Thymus (tissue), 11 donors: ENCODE measurements around the gene IGSF5. TPM values are rescaled to one million over a fixed set of nuclear protein-coding genes. Genes with fewer than 3 reads are reported as not detected.
A peak's percentile ranks its signal among the peaks of the same experiment; 100 is the strongest.

ENCODE experiments used
- DNase-seq, 9 donors: peaks; one replicate each; pipeline ENCODE4 v3.0.0-alpha.2; 2013; ENCODE audit warnings: low spot score in 9 of 9, low read depth in 6 of 9, missing footprints in 1 of 9
- H3K27ac ChIP-seq, 2 donors: one replicate each; pipeline ENCODE4 v1.5.1; 2013; ENCODE audit warnings: control low read depth in 1 of 2, low read depth in 1 of 2, low read length in 1 of 2, mild to moderate bottlenecking in 1 of 2, moderate library complexity in 1 of 2
- H3K27me3 ChIP-seq, 2 donors: one replicate each; pipeline ENCODE4 v1.5.1; 2013; ENCODE audit warnings: low read length in 1 of 2; ENCODE audit not compliant: control insufficient read depth in 2 of 2, insufficient read depth in 1 of 2
- H3K36me3 ChIP-seq, 2 donors: one replicate each; pipeline ENCODE4 v1.5.1; 2013; ENCODE audit warnings: low read length in 1 of 2, mild to moderate bottlenecking in 1 of 2, moderate library complexity in 1 of 2; ENCODE audit not compliant: control insufficient read depth in 2 of 2, insufficient read depth in 2 of 2
- H3K4me1 ChIP-seq, 2 donors: one replicate each; pipeline ENCODE4 v1.5.1; 2013; ENCODE audit warnings: low read length in 2 of 2; ENCODE audit not compliant: control insufficient read depth in 2 of 2, insufficient read depth in 2 of 2
- H3K4me3 ChIP-seq, 2 donors: one replicate each; pipeline ENCODE4 v1.5.1; 2013; ENCODE audit warnings: low read length in 2 of 2, control low read depth in 1 of 2, mild to moderate bottlenecking in 1 of 2
- H3K9me3 ChIP-seq, 2 donors: one replicate each; pipeline ENCODE4 v1.5.1; 2013; ENCODE audit warnings: low read length in 1 of 2, mild to moderate bottlenecking in 1 of 2; ENCODE audit not compliant: control insufficient read depth in 2 of 2, insufficient read depth in 1 of 2
- WGBS: extraction: QIAGEN DNeasy Blood & Tissue Kit; methylation state at CpG from one replicate; pipeline ENCODE4 v1.1.7; 2013; 5-methylcytosine and 5-hydroxymethylcytosine counted together
- polyA plus RNA-seq: library from polyadenylated mRNA; stranded (reverse); fragments of 200-250 nt; gene quantifications from one replicate; pipeline ENCODE4 v1.2.3, GENCODE V29; 2013
- total RNA-seq: library from RNA; stranded (reverse); fragments of 120-200 nt; gene quantifications from one replicate; pipeline ENCODE4 v1.2.4, GENCODE V29; 2013
- donor health status: healthy.

IGSF5 gene
- total and polyA plus RNA-seq, 2 donors = 0.50 to 0.66 TPM

- H3K4me3 ChIP-seq = no peak overlapping the region
- no peaks in the 10 kb centered on the region for H3K36me3 ChIP-seq
- H3K27me3 ChIP-seq = no peaks in the 10 kb centered on the region
- no peak overlapping the region for H3K27ac ChIP-seq
- no peaks in the 10 kb centered on the region for H3K4me1 ChIP-seq
- H3K9me3 ChIP-seq = no peaks in the 10 kb centered on the region
- DNase-seq = no peak
- WGBS = 97% methylated on average over 7 of the region's 7 CpGs
Measured at GRCh38 chr21:39713905-39714304, 31.1 kb upstream of the IGSF5 start.

- no peak for DNase-seq
- 96% methylated on average over 1 of the region's 1 CpG for WGBS
- H3K36me3 ChIP-seq = no peaks in the 10 kb centered on the region
- no peaks in the 10 kb centered on the region for H3K9me3 ChIP-seq
- H3K27me3 ChIP-seq = no peaks in the 10 kb centered on the region
- H3K4me1 ChIP-seq = no peaks in the 10 kb centered on the region
- no peak overlapping the region for H3K4me3 ChIP-seq
- no peak overlapping the region for H3K27ac ChIP-seq
Measured at GRCh38 chr21:39714331-39714730, 30.7 kb upstream of the IGSF5 start.

GRCh38 chr21:39715804-39716397 is 29.1 kb upstream of the IGSF5 start:
- Histone ChIP-seq H3K27ac (no peak overlapping the region), H3K4me1 (no peaks in the 10 kb centered on the region), H3K27me3 (no peaks in the 10 kb centered on the region), H3K36me3 (no peaks in the 10 kb centered on the region), H3K9me3 (no peaks in the 10 kb centered on the region), H3K4me3 (no peak overlapping the region)
- DNase-seq = peak in 7 of 9 donors; percentile 4 to 40 (median 13)
- WGBS = 40% methylated on average over 10 of the region's 10 CpGs

- Histone ChIP-seq H3K4me3 (no peak overlapping the region), H3K36me3 (no peaks in the 10 kb centered on the region), H3K27me3 (no peaks in the 10 kb centered on the region), H3K4me1 (no peaks in the 10 kb centered on the region), H3K9me3 (no peaks in the 10 kb centered on the region), H3K27ac (no peak overlapping the region)
- 88% methylated on average over 5 of the region's 5 CpGs for WGBS
- no peak for DNase-seq
Measured at GRCh38 chr21:39720126-39720778, 24.7 kb upstream of the IGSF5 start.

- H3K27me3 ChIP-seq = no peaks in the 10 kb centered on the region
- no peak overlapping the region for H3K27ac ChIP-seq
- no peak for DNase-seq
- no peaks in the 10 kb centered on the region for H3K9me3 ChIP-seq
- WGBS = 94% methylated on average over 1 of the region's 1 CpG
- H3K4me3 ChIP-seq = no peak overlapping the region
- H3K36me3 ChIP-seq = no peaks in the 10 kb centered on the region
- H3K4me1 ChIP-seq = no peaks in the 10 kb centered on the region
Measured at GRCh38 chr21:39721885-39722284, 23.1 kb upstream of the IGSF5 start.

GRCh38 chr21:39724944-39725343 is 20.0 kb upstream of the IGSF5 start:
- 89% methylated on average over 5 of the region's 5 CpGs for WGBS
- H3K27me3 ChIP-seq = no peaks in the 10 kb centered on the region
- no peak overlapping the region for H3K27ac ChIP-seq
- no peaks in the 10 kb centered on the region for H3K4me1 ChIP-seq
- DNase-seq = no peak
- no peak overlapping the region for H3K4me3 ChIP-seq
- H3K9me3 ChIP-seq = no peaks in the 10 kb centered on the region
- H3K36me3 ChIP-seq = no peaks in the 10 kb centered on the region

- Histone ChIP-seq H3K9me3 (no peaks in the 10 kb centered on the region), H3K4me3 (no peak overlapping the region), H3K36me3 (no peaks in the 10 kb centered on the region), H3K4me1 (no peaks in the 10 kb centered on the region), H3K27ac (no peak overlapping the region), H3K27me3 (no peaks in the 10 kb centered on the region)
- 97% methylated on average over 7 of the region's 7 CpGs for WGBS
- DNase-seq = no peak
Measured at GRCh38 chr21:39726133-39726532, 18.9 kb upstream of the IGSF5 start.

GRCh38 chr21:39727401-39728120 is 17.4 kb upstream of the IGSF5 start:
- no peaks in the 10 kb centered on the region for H3K4me1 ChIP-seq
- H3K9me3 ChIP-seq = no peaks in the 10 kb centered on the region
- no peaks in the 10 kb centered on the region for H3K27me3 ChIP-seq
- 91% methylated on average over 15 of the region's 15 CpGs for WGBS
- DNase-seq = no peak
- H3K36me3 ChIP-seq = no peaks in the 10 kb centered on the region
- no peak overlapping the region for H3K4me3 ChIP-seq
- H3K27ac ChIP-seq = no peak overlapping the region

- Histone ChIP-seq H3K27ac (no peak overlapping the region), H3K36me3 (no peaks in the 10 kb centered on the region), H3K27me3 (no peaks in the 10 kb centered on the region), H3K4me3 (no peak overlapping the region), H3K9me3 (no peaks in the 10 kb centered on the region), H3K4me1 (no peaks in the 10 kb centered on the region)
- 97% methylated on average over 6 of the region's 6 CpGs for WGBS
- no peak for DNase-seq
Measured at GRCh38 chr21:39728341-39728740, 16.6 kb upstream of the IGSF5 start.
